NCI-H1694 (cell line): ENCODE results near the gene VPS18.

Experiments used
- DNase-seq: peaks from one replicate; lab custom pipeline; 2025; lab: John Stamatoyannopoulos, UW

Gene VPS18

DNA sequence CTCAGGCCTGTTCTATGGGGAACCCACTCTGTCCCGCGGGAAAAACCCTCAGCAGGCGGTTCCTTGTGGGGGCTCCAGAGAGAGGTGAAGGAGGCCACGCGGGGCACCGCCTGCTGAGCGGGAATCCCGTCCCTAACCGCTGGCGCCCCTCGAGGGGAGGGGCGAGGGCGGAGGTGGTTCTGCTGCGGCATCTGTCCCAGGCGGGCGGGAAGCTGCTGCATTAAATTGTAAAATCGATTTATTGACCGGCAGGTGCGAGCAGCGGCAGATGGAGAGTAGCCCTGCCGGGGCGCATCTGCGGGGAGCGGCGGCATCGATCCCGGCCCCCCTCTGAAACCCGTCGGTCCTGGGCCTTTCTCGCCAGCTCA, 31.2 kb downstream of the VPS18 start:
- DNase-seq = no peak

DNA sequence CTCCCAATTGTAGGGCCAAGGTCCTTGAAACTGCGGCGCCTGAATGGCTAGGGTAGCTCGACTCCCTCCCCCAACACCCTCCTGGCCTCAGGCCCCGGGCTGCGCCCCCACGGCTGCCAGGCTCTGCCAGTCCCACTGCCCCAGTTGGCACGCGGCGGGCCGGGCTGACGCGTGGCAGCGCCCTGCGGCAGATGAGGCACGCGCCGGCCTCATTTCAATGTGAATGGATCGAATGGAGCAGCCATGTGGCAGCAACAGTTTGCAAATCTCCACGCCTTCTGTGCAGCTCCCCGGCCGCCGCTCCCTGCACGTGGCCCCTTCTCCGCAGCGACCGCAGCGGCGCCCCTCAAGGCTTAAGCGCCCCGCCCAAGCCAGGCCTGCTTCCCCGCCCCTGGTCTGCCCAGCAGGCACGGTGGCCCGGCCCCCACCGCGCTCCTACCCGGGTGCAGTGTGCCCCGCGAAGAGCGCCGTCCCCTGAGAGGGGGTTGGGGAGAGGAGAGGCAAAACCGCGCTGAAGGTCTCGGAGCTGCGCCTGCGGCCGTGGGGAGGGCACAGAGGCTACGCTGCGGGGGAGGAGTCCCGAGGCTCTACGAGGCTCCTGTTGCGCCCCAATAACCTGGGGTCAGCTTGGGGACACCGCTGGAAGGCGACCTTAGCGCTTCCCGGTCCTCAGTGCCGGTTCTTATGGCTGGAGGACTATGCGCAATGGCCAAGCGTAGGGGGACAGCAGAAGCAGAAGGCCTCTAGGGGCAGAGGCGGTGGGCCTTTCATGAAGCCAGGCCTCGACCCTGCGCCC, 31.8 kb downstream of the VPS18 start:
- no peak for DNase-seq

- DNase-seq = no peak
Measured at GRCh38 chr15:40926659-40927494, 32.6 kb downstream of the VPS18 start.

DNA sequence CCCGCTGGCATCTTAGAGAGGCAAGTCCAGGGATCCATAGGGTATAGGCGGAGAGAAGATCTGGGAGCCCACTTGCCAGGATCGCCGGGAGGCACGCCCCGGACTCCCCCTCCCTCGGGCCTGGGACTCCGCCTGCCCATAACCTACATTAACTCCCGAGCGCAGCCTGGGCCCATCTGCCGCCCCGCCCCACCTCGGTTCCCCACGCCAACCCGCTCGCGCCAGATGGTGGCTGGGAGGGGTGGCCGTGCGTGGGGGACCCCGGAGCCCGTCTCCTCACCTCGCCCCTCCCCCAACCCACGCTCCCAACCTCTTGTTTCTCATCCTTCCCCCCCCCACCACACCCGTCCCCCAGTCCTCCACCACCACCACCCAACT, 33.2 kb downstream of the VPS18 start:
- no peak for DNase-seq

DNA sequence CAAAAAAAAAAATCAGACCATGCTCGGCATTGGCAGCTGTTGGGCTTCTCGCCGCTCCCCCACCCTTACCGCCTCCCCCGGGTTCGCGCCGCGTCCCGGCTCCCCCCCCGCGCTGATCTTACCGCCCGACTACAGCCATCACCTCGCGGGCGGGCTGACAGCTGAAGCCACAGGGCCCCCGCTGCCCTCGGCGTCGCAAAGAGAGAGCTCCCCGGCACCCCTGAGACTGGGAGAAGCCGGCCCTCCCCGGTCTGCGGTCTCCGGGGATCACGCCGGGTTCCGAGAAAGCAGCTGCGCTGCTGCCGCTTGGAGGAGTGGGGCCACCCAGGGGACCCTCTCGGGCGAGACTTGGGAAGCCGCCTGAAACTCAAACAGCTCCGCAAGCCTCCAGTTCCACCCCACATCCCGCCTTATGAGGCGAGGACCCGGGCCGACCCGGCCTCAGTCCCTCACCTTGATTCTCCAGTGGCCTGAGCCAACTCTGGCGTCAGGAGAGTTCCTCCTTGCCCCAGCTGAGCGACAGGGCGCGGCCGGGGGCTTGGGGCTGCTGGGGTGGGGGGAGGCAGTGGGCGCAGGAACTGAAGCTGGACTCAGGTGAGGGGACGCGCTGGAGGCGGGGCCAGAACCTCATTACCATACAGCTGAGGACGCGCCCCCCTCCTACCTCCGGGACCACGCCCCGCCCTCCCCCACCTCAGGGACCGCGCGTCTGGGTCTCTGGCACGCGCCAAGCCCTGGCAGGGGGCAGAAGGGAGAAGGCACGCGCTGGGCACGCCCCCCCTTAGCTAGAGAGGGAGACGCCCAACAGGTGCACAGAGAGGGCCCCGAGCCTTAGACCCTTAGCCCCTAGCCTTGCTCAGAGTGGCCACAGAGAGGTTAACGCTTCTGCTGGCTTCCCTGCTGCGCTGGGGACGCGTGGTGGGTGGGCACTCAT, 33.9 kb downstream of the VPS18 start:
- no peak for DNase-seq

GRCh38 chr15:40928821-40929659, 34.8 kb downstream of the VPS18 start, which contains the start of gene DLL4:
Gene DLL4, plus strand, starts transcription at chr15:40929340. Its CDS starts 329 bp downstream, at chr15:40929669.
- no peak for DNase-seq

DNA sequence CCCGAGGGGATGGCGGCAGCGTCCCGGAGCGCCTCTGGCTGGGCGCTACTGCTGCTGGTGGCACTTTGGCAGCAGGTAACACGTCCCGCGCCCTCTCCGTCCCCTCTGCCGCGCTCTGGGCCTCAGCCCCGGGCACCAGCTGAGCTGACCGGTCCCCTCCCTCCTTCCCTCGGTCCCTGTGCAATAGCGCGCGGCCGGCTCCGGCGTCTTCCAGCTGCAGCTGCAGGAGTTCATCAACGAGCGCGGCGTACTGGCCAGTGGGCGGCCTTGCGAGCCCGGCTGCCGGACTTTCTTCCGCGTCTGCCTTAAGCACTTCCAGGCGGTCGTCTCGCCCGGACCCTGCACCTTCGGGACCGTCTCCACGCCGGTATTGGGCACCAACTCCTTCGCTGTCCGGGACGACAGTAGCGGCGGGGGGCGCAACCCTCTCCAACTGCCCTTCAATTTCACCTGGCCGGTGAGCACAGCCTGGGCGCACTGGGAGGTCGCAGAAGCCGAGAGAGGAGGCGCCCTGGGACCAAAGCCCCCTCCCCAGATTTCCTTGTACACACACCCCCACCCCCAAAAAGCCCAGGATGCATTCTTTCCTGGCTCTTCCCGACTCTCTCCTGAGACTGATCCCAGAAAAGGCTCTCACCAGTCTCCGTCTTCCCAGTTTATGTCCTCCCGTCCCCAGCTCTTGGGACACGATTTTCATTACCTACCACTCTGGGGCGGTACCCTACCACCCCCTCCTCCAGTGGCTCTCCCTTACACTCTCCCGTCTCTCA, 35.6 kb downstream of the VPS18 start:
- no peak for DNase-seq

GRCh38 chr15:40930430-40931299, 36.4 kb downstream of the VPS18 start:
- DNase-seq = no peak

- no peak for DNase-seq
Measured at GRCh38 chr15:40931300-40932142, 37.3 kb downstream of the VPS18 start.

DNA sequence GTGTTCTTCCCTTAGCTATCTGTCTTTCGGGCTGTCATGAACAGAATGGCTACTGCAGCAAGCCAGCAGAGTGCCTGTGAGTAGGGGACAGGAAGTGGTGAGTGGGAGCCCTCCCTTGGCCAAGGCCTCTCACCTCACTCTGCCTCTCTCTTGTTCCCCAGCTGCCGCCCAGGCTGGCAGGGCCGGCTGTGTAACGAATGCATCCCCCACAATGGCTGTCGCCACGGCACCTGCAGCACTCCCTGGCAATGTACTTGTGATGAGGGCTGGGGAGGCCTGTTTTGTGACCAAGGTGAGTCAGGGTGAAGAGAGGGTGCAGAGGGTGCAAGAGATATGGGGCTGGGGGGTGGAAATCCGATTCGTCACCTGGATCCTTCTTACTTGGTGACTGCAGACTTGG, 37.9 kb downstream of the VPS18 start:
- DNase-seq = no peak

DNA sequence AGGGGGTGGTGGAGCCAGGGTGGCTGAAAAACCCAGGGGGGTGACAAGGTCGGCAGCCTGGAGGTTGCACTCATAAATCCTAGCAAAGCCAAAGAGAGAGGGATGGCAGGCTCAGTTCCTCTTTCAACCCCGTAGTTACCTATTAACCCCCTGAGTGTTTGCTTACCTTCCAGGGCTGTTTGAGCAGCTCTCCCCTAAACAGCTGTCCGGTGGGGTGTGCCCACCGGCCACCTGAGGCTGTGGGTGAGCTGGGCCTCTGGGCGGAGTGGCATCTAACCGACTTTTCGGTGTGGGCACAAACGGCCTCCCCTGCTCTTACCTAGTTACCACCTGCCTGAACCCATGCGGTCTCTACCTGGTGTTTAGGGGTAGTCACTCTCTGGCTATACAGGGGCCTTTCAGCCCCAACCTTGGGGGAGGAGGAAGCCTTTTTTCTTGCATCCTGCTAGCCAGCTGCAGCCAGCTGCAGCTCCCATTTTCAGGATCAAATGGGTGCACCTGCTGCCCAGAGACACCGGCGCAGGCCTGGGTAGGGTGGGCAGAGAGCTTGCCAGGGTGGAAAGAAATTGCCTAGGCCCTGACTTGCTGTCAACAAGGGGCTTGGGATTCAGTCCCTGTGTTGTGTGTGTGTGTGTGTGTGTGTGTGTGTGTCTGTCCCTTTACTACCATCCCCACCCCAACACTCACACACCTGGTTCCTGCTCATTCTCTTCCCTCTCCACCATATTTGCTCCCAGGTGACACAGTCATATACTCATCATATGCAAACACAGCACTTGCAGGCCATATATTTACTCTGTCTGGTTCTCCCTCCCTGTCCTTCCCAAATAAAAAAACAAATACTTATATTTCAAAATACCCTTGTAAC, 38.6 kb downstream of the VPS18 start:
- DNase-seq = no peak

GRCh38 chr15:40933517-40933902, 39.3 kb downstream of the VPS18 start:
- no peak for DNase-seq

DNA sequence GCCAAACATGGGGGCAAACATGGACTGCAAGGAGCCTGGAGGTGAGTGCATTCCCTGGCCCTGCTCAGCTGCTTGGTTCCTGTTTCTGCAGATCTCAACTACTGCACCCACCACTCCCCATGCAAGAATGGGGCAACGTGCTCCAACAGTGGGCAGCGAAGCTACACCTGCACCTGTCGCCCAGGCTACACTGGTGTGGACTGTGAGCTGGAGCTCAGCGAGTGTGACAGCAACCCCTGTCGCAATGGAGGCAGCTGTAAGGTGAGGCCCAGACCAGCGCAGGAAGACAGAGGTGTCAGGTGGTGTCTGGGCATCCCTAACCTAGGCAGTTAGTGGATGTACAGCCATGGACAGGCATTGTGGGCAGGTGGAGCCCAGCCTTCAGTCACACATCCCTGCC, 40.2 kb downstream of the VPS18 start:
- no peak for DNase-seq

DNA sequence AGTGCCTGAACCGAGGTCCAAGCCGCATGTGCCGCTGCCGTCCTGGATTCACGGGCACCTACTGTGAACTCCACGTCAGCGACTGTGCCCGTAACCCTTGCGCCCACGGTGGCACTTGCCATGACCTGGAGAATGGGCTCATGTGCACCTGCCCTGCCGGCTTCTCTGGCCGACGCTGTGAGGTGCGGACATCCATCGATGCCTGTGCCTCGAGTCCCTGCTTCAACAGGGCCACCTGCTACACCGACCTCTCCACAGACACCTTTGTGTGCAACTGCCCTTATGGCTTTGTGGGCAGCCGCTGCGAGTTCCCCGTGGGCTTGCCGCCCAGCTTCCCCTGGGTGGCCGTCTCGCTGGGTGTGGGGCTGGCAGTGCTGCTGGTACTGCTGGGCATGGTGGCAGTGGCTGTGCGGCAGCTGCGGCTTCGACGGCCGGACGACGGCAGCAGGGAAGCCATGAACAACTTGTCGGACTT, 42.0 kb downstream of the VPS18 start:
- DNase-seq = no peak

DNA sequence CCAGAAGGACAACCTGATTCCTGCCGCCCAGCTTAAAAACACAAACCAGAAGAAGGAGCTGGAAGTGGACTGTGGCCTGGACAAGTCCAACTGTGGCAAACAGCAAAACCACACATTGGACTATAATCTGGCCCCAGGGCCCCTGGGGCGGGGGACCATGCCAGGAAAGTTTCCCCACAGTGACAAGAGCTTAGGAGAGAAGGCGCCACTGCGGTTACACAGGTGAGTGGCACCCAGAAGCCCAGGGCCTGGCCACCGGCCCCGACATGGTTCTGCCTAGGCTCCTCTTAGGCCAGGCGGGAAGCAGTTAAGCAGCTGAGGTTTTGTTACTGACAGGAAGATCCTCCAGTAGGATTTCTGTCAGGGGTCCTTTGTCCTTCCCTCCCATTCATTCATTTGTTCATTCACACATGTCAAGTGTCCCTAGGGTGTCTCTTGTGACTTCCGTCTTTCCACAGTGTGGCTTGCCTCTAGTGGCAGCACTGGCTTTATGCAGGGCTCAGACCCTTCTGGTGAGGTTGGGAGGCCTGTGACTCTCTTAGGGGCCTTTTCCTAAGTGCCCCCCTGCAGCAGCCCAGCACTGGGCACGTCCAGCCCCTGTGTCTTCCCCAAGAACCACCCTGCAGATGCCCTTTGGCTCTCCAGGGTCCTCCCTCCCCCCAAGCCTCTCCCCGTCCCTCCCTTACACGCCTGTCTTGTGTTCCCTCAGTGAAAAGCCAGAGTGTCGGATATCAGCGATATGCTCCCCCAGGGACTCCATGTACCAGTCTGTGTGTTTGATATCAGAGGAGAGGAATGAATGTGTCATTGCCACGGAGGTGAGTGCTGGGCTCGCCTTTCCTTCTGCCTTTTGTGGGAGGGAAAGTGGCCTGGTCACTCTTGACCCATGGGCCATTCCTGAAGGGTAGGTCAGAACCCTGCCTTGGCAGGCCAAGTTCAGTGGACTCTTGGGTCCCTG, 42.7 kb downstream of the VPS18 start:
- no peak for DNase-seq
